Right lobe of liver (tissue), 6 donors: Measurements from ENCODE around the gene KASH5. TPM values are rescaled to one million over a fixed set of nuclear protein-coding genes. Genes with fewer than 3 reads are reported as not detected.
A peak's percentile ranks its signal among the peaks of the same experiment; 100 is the strongest.

Source experiments
- ATAC-seq, 4 donors: fragments of 200-7000 bp; cut with Tn5 transposase; one replicate each; pipeline ENCODE4 v1.9.1; 2020; ENCODE audit warnings: mild to moderate bottlenecking in 4 of 4, moderate library complexity in 4 of 4
- DNase-seq, 3 donors: peaks; one replicate each; pipeline ENCODE4 v3.0.0-alpha.2; 2020
- H3K27ac ChIP-seq, 3 donors: fragments of 200-600 bp; one replicate each; pipeline ENCODE4 v1.8.0; 2022
- H3K27me3 ChIP-seq, 2 donors: fragments of 200-600 bp; one replicate each; pipeline ENCODE4 v1.8.0; 2022
- H3K36me3 ChIP-seq, 4 donors: fragments of 200-600 bp; sonication (generic) in 1 of 4; one replicate each; pipeline versions ENCODE4 v1.5.1 to v1.8.0; 2017 to 2022; ENCODE audit warnings: control low read depth in 1 of 4
- H3K4me1 ChIP-seq, 4 donors: fragments of 200-600 bp; sonication (generic) in 1 of 4; one replicate each; pipeline versions ENCODE4 v1.5.1 to v1.8.0; 2017 to 2022; ENCODE audit warnings: control low read depth in 1 of 4
- H3K4me3 ChIP-seq, 3 donors: fragments of 200-600 bp; one replicate each; pipeline ENCODE4 v1.8.0; 2022
- H3K9me3 ChIP-seq, 4 donors: fragments of 200-600 bp; sonication (generic) in 1 of 4; one replicate each; pipeline versions ENCODE4 v1.5.1 to v1.8.0; 2017 to 2022; ENCODE audit warnings: control low read depth in 1 of 4
- POLR2A ChIP-seq: fragments of 450-650 bp; IDR thresholded peaks from one replicate; pipeline ENCODE4 v1.6.1; 2017; ENCODE audit warnings: antibody characterized with exemption, mild to moderate bottlenecking
- WGBS: methylation state at CpG from one replicate; pipeline ENCODE4 v1.1.6; 2018; ENCODE audit warnings: low coverage, low lambda C conversion rate; ENCODE audit not compliant: insufficient coverage; ENCODE audit errors: missing lambda C conversion rate; 5-methylcytosine and 5-hydroxymethylcytosine counted together
- intact Hi-C, 2 donors: fragments of 100-400 bp; cut with DNase I; formaldehyde crosslinking; loops; one replicate each; pipeline versions ENCODE4 v1.11.2 to v1.14.1; 2022
- total RNA-seq, 6 experiments: library from RNA; depleted of rRNA in 2 of 6; stranded (reverse); fragments of >200 nt in 2 of 6; fragmentation: NEBNext Ultra II Directional in 3 of 6; extraction: Animal tissue kit (Norgen Biotek cat#: 25700) in 3 of 6; gene quantifications; one replicate each; pipeline versions ENCODE4 v1.1.0 to v1.2.4, GENCODE V29; 2016 to 2023
- TF ChIP-seq, protein P1 (sequence below), 4 donors: fragments of 200-600 bp in 3 of 4; fragments of 450-650 bp in 1 of 4; IDR thresholded peaks; one replicate each; pipeline versions ENCODE4 v1.5.1 to v1.8.0; 2016 to 2022; ENCODE audit warnings: antibody characterized with exemption in 4 of 4, mild to moderate bottlenecking in 2 of 4
- donor health status: DM: no; HTN: yes; CAD: no.
- donor health status: DM: no; HTN: no; CAD: no.
- donor health status: DM: no; HTN: no; CAD: no.
- donor health status: DM: no; HTN: yes; CAD: no.
- donor health status: DM: no; HTN: yes; CAD: no.

The KASH5 gene
- total RNA-seq, 6 experiments from 2014 or later = 0.32 TPM; not detected in 5

DNA sequence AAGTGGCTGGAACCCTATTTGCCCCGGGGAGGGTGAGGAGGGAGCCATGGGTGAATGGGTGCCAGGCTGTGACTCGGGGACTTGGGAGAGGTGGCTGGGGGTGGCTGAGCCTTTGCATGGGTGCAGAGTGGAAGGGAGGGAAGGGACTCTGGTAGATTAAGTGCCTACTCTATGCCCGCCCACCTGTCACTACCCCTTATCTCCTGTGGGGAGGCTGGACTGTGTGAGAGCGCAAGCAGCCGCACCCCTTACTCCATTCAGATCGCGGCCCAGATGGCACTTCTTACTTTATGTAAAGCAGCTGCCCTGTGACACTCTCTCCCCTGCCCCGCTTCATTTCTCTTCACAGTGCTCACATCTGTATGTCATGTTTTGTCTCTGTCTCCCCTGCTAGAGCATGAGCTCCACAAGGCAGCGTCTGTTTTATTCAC, 2.9 kb downstream of the KASH5 start:
- Histone ChIP-seq H3K36me3 (no peaks in the 10 kb centered on the region), H3K27me3 (peaks cover 0 to 5% of the 10 kb centered on the region in 2 donors), H3K27ac (no peak overlapping the region), H3K9me3 (no peaks in the 10 kb centered on the region), H3K4me3 (no peak overlapping the region), H3K4me1 (no peaks in the 10 kb centered on the region)
- ATAC-seq (no peak), DNase-seq (no peak)
- intact Hi-C loops = no loop called here
- TF ChIP-seq, protein P1, sequence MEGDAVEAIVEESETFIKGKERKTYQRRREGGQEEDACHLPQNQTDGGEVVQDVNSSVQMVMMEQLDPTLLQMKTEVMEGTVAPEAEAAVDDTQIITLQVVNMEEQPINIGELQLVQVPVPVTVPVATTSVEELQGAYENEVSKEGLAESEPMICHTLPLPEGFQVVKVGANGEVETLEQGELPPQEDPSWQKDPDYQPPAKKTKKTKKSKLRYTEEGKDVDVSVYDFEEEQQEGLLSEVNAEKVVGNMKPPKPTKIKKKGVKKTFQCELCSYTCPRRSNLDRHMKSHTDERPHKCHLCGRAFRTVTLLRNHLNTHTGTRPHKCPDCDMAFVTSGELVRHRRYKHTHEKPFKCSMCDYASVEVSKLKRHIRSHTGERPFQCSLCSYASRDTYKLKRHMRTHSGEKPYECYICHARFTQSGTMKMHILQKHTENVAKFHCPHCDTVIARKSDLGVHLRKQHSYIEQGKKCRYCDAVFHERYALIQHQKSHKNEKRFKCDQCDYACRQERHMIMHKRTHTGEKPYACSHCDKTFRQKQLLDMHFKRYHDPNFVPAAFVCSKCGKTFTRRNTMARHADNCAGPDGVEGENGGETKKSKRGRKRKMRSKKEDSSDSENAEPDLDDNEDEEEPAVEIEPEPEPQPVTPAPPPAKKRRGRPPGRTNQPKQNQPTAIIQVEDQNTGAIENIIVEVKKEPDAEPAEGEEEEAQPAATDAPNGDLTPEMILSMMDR (IDR thresholded peaks at IDR 0.05) = no peak
- no peak for TF ChIP-seq POLR2A
- 39% methylated on average over 8 of the region's 9 CpGs for WGBS

DNA sequence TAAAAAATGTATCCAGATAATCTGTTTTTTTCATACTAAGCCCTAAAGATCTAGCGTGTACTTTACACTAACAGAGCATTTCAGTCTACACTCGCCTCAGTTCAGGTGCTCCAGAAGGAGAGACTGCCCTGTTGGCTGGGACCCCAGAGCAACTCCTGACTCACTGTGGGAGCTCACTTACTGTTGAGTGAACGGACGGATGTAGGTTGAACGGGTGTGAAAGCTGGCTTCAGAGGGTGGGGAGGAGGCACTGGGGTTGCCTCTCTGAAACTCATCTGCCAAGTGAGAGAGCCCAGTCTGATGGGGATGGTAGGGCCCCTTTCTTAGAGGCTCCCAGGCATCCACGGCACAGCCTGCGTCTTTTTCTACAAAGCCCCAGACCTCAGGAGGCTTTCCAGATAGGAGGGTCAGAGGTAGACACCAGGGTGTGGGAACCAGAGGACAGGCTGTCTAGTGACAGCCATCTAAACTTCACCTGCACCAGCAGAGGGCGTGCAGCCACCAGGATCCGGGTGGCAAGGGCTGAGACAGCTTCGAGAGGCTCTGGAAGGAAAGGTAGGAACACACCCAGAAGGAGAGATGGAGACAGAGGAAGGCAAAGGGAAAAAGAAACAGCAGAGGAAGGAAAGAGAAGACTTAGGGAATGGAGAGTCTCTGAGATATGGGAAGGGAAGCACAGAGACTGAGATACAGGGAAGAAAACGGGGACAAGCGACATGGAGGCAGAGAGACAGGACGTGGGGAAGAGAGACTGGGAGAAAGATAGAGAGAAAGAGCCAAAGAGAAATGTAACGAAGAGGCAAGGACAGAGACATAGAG, 3.7 kb downstream of the KASH5 start:
- Histone ChIP-seq H3K36me3 (no peaks in the 10 kb centered on the region), H3K27me3 (peaks cover 0 to 5% of the 10 kb centered on the region in 2 donors), H3K9me3 (no peaks in the 10 kb centered on the region), H3K4me3 (no peak overlapping the region), H3K4me1 (no peaks in the 10 kb centered on the region), H3K27ac (no peak overlapping the region)
- WGBS = 24% methylated on average over 10 of the region's 14 CpGs
- DNase-seq (peak; percentile 78 to 81 (median 79)), ATAC-seq (peak; percentile 86 to 92 (median 89))
- TF ChIP-seq POLR2A = no peak
- TF ChIP-seq, protein P1 (IDR thresholded peaks at IDR 0.05) = peak; percentile 79 to 83 (median 81)
- intact Hi-C loops = loop anchor here in 1 of 2 donors (2.0 kb wide), 1 partner anchor 51 kb away; no protein-coding TSS in a partner anchor

DNA sequence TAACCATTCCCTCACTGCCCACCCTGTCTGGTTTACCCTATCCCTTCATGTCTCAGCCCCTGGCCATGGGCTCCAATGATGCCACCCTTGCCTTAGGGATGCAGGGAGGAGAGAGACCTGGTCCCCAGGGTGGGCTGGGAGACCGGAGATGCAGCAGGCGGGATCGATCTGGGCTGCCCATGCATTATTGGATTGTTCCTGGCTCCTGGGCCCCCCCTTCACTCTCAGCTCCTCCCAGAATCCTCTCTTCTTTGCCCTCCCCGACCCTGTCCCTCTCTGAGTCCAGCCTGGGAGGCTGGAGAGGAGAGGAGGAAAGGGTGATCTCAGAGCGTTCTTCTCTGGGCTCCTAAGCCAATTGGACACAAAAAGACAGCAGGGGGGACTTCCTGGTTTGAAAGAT, 5.8 kb downstream of the KASH5 start:
- Histone ChIP-seq H3K27me3 (peaks cover 0 to 5% of the 10 kb centered on the region in 2 donors), H3K4me3 (no peak overlapping the region), H3K36me3 (no peaks in the 10 kb centered on the region), H3K27ac (no peak overlapping the region), H3K9me3 (no peaks in the 10 kb centered on the region), H3K4me1 (no peaks in the 10 kb centered on the region)
- intact Hi-C loops = loop anchor here in 1 of 2 donors (2.0 kb wide), 1 partner anchor 49 kb away; no protein-coding TSS in a partner anchor
- ATAC-seq = no peak
- DNase-seq = no peak
- WGBS = 46% methylated on average over 2 of the region's 5 CpGs
- TF ChIP-seq, protein P1 (IDR thresholded peaks at IDR 0.05) = no peak

DNA sequence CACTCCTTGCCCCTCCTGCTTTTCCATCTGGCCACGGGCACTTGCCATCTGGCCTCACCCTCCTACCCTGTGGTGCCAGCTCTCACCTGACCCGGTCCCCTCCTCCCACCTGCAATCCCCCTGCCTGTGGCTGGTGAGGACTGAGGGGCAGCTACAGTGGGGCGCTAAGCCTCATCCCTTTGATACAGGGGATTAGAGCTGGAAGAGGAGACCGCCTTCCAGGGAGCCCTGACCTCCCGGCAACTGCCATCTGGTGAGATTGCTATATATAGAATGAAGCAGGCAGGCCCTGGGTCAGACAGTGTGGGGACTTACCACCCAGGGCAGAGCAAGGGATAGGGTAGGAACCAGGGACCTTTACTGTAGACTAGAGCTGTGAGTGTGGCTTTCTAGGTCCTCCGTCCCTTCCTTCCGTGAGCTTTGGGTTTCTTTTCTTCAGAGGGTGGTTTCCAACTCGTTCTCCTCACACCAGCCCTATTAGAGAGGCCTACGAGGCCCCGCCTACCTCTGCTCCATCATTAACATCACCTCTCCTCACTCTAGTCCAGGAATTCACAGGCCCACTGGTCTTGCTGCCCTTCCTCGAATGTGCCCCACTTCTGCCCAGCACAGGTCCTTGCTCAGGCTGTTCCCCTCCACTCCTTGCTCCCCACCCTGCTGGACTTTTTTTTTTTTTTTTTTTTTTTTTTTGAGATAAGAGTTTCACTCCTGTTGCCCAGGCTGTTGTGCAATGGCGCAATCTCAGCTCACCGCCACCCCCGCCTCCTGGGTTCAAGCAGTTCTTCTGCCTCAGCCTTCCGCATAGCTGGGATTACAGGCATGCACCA, 7.7 kb downstream of the KASH5 start:
- intact Hi-C loops = loop anchor here in 1 of 2 donors (5.0 kb wide), 1 partner anchor 42 kb away; no protein-coding TSS in a partner anchor
- TF ChIP-seq, protein P1 (IDR thresholded peaks at IDR 0.05) = no peak
- no peak for TF ChIP-seq POLR2A
- Histone ChIP-seq H3K27ac (no peak overlapping the region), H3K4me3 (no peak overlapping the region), H3K4me1 (no peaks in the 10 kb centered on the region), H3K27me3 (peaks cover 0 to 5% of the 10 kb centered on the region in 2 donors), H3K9me3 (no peaks in the 10 kb centered on the region), H3K36me3 (no peaks in the 10 kb centered on the region)
- WGBS = 64% methylated on average over 10 of the region's 15 CpGs
- DNase-seq = no peak
- no peak for ATAC-seq
